H1 (cell line): ENCODE measurements around the gene RERE.

Source experiments
- ATF2 ChIP-seq: IDR thresholded peaks from 2 replicates; pipeline ENCODE4 v1.6.1; 2012; ENCODE audit warnings: low read length, inconsistent platforms
- CTCF ChIP-seq, 3 experiments: IDR thresholded peaks; 1 replicate in 2 of 3; 2 replicates in 1 of 3; pipeline versions ENCODE4 v1.5.1 to v1.6.1; 2011; ENCODE audit warnings: low read length in 3 of 3, mild to moderate bottlenecking in 3 of 3, inconsistent platforms in 2 of 3, low read depth in 1 of 3, moderate library complexity in 1 of 3; ENCODE audit not compliant: insufficient read depth in 1 of 3; ENCODE audit errors: control extremely low read depth in 1 of 3
- EZH2 ChIP-seq: fragments of 200-600 bp; sonication (generic); IDR thresholded peaks from 2 replicates; pipeline ENCODE4 v1.7.1; 2012; ENCODE audit warnings: low read depth, mild to moderate bottlenecking, moderate library complexity, low read length, inconsistent platforms; ENCODE audit not compliant: severe bottlenecking
- HDAC6 ChIP-seq: IDR thresholded peaks from one replicate; pipeline ENCODE4 v1.7.1; 2012; ENCODE audit warnings: low read depth, mild to moderate bottlenecking, inconsistent platforms, low read length, moderate library complexity
- JUND ChIP-seq: IDR thresholded peaks from 2 replicates; pipeline ENCODE4 v1.6.1; 2011; ENCODE audit warnings: mild to moderate bottlenecking, improper control_type of control experiment, low read length
- MAFK ChIP-seq: IDR thresholded peaks from 2 replicates; pipeline ENCODE4 v1.6.1; 2012; ENCODE audit warnings: low read depth, mild to moderate bottlenecking, improper control_type of control experiment, low read length
- POLR2A ChIP-seq, 2 experiments: IDR thresholded peaks; 1 replicate in 1 of 2; 2 replicates in 1 of 2; pipeline ENCODE4 v1.6.1; 2011; ENCODE audit warnings: low read depth in 2 of 2, low read length in 2 of 2, mild to moderate bottlenecking in 2 of 2; ENCODE audit errors: control extremely low read depth in 1 of 2
- TAF1 ChIP-seq: IDR thresholded peaks from 2 replicates; pipeline ENCODE4 v1.6.1; 2011; ENCODE audit warnings: mild to moderate bottlenecking, low read depth, low read length
- TEAD4 ChIP-seq: IDR thresholded peaks from 2 replicates; pipeline ENCODE4 v1.6.1; 2012; ENCODE audit warnings: low read depth, low read length, inconsistent platforms, mixed read lengths
- ZNF274 ChIP-seq: IDR thresholded peaks from 2 replicates; pipeline ENCODE4 v1.7.0; 2012; ENCODE audit warnings: low read length, borderline replicate concordance; ENCODE audit errors: extremely low read depth

GRCh38 chr1:8728464-8728863 is 89.0 kb downstream of the RERE start:
- no peak for TF ChIP-seq CTCF (IDR thresholded peaks at IDR 0.05; ENCODE audit: control extremely low read depth in 1 of 3, insufficient read depth in 1 of 3, low read depth in 1 of 3, low read length in 3 of 3)
- TF ChIP-seq ZNF274, result no peak
- no peak for TF ChIP-seq TEAD4
- TF ChIP-seq POLR2A (IDR thresholded peaks at IDR 0.05; ENCODE audit: control extremely low read depth in 1 of 2, low read depth in 2 of 2, low read length in 2 of 2), result no peak
- no peak for TF ChIP-seq MAFK
- TF ChIP-seq ATF2, result no peak
- TF ChIP-seq TAF1, result no peak
- no peak for TF ChIP-seq JUND
- TF ChIP-seq HDAC6, result no peak
- TF ChIP-seq EZH2, result no peak
